ENCODE data around the gene CCDC187. TPM values are rescaled to one million over a fixed set of nuclear protein-coding genes. Genes with fewer than 3 reads are reported as not detected.

Gene CCDC187
- total and polyA plus RNA-seq, 10 donors = 0.03 to 0.20 (median 0.11) TPM; not detected in 2

DNA sequence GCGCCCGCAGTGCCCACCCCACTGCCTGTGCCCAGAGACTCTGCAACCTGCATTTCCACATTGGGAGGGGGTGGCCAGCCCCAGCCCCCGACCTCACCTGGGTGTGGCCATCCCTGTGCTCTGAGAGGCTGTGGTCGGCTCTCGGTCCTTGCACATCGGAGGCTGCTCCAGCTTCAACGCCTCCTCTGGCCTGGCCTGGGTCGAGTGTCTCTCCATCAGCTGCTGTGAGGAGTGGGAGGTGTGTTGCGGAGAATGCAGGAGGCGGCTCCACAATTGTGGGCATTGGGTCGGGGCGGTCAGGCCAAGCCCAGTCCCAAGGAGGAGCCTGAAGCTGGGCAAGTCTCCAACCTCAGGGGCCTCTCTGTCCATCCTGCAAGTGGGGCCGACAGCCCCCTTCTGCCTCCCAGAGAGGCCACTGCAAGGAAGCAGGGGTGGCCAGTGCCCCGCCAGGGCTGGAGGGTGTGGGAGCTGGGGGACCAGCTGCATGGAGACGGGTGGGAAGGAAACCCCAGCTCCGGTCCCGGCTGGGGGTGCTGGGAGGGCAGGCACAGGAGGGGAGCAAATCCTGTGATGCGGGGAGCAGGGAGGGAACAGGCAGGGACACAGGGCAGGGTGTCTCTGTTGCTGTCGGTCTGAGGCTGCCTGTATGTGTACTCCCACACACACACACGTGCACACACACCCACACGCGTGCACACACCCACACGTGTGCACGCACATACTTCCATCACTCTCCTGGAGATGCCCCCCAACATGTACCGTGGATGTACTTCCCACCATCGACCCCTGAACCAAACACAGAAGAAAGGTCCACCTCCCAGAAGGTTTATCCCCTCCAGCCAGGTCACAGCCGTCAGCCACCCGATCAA, 28.9 kb downstream of the CCDC187 start:
- Histone ChIP-seq H3K27ac (no peak overlapping the region), H3K36me3 (no peaks in the 10 kb centered on the region), H3K4me1 (no peaks in the 10 kb centered on the region), H3K9me3 (no peaks in the 10 kb centered on the region), H3K4me3 (no peak overlapping the region), H3K27me3 (replicated peaks in 1 of 7) (peaks cover 0 to 43% (median 11%) of the 10 kb centered on the region in 7 donors)
- 68 to 80% (median 76%) methylated on average over 26 to 28 of the region's 28 CpGs for WGBS, 5 donors
- DNase-seq = no peak
- no peak for TF ChIP-seq POLR2AphosphoS5 (IDR thresholded peaks at IDR 0.05)
- TF ChIP-seq POLR2A (IDR thresholded peaks at IDR 0.05) = no peak
- no peak for TF ChIP-seq CTCF (IDR thresholded peaks at IDR 0.05 in 8 of 11, conservative IDR thresholded peaks at IDR 0.05 in 3 of 11)
- intact Hi-C loops (cut with DNase I; ENCODE audit: low total_unique reads) = no loop called here

DNA sequence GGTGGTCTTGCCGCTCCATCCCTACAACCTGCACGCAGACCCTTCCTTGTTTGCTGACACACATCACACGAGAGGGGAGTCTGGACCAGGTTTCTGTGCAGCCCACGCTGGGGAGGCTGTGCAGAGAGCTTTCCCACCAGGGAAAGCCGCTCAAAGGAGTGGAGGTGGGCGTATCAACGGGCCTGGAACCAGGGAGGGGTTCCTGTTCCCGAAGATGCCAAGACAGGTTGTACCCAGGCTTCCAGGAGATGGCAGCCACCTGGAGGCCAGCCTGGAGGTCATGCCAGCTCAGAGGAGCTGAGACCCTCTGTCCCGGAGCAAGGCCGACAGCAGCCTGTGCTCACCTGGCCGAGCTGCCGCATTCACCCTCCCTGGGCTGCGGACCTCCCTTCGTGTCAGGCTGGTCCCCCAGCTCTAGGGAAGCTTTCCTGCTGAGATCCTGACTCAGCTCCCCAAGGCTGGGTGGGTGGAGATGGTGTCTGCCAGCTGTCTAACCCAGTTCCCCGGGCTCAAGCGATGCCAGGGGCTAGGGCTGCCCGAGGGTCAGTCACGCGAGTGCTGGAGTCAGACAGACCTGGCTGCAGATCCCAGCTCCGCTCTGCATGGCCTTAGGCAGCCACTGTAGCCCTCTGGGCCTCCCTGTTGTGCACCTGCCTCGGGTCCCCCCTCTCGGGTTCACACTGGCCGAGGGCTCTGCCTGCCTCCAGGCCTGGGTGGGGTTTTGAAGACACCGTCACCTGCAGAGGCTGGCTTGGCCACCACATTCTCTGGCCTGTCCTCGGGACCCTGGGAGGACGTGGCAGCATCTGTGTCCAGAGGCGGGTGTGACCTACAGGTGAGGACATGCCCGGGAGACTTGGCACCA, 29.7 kb downstream of the CCDC187 start:
- Histone ChIP-seq H3K4me3 (no peak overlapping the region), H3K27me3 (replicated peaks in 1 of 7) (peaks cover 0 to 45% (median 11%) of the 10 kb centered on the region in 7 donors), H3K27ac (no peak overlapping the region), H3K4me1 (no peaks in the 10 kb centered on the region), H3K36me3 (no peaks in the 10 kb centered on the region), H3K9me3 (no peaks in the 10 kb centered on the region)
- 83 to 93% (median 84%) methylated on average over 21 to 28 of the region's 28 CpGs for WGBS, 5 donors
- TF ChIP-seq POLR2AphosphoS5 (IDR thresholded peaks at IDR 0.05) (no peak), POLR2A (IDR thresholded peaks at IDR 0.05) (no peak), CTCF (IDR thresholded peaks at IDR 0.05 in 8 of 11, conservative IDR thresholded peaks at IDR 0.05 in 3 of 11) (no peak)
- intact Hi-C loops (cut with DNase I; ENCODE audit: low total_unique reads) = no loop called here
- no peak for DNase-seq

GRCh38 chr9:136273244-136273865, 30.5 kb downstream of the CCDC187 start:
- TF ChIP-seq CTCF (IDR thresholded peaks at IDR 0.05 in 8 of 11, conservative IDR thresholded peaks at IDR 0.05 in 3 of 11) (no peak), POLR2AphosphoS5 (IDR thresholded peaks at IDR 0.05) (no peak), POLR2A (IDR thresholded peaks at IDR 0.05) (no peak)
- DNase-seq = no peak
- no peaks in the 10 kb centered on the region for H3K4me1 ChIP-seq
- H3K27me3 ChIP-seq (replicated peaks in 1 of 7) = peaks cover 0 to 52% (median 9%) of the 10 kb centered on the region in 7 donors
- WGBS, 5 donors = 79 to 92% (median 90%) methylated on average over 14 of the region's 14 CpGs
- no peaks in the 10 kb centered on the region for H3K9me3 ChIP-seq
- intact Hi-C loops (cut with DNase I; ENCODE audit: low total_unique reads) = no loop called here
- no peak overlapping the region for H3K27ac ChIP-seq
- no peaks in the 10 kb centered on the region for H3K36me3 ChIP-seq
- H3K4me3 ChIP-seq = no peak overlapping the region

Data from spleen (tissue), 11 donors.